Adipocyte (in vitro differentiated cells): ENCODE data around the gene CENPP.

Source experiments
- DNase-seq: peaks from one replicate; pipeline ENCODE4 v3.0.0-alpha.2; 2015; ENCODE audit warnings: low read depth
- H3K27me3 ChIP-seq: replicated peaks from 2 replicates; pipeline ENCODE4 v1.7.0; 2013; ENCODE audit warnings: mild to moderate bottlenecking, low read length, moderate library complexity; ENCODE audit not compliant: control insufficient read depth, insufficient read depth
- H3K36me3 ChIP-seq: 2 replicates; pipeline ENCODE4 v1.7.0; 2013; ENCODE audit warnings: low read length, mild to moderate bottlenecking, moderate library complexity; ENCODE audit not compliant: control insufficient read depth, insufficient read depth, severe bottlenecking
- H3K4me1 ChIP-seq: 2 replicates; pipeline ENCODE4 v1.7.0; 2013; ENCODE audit warnings: mild to moderate bottlenecking, low read length, moderate library complexity; ENCODE audit not compliant: control insufficient read depth, insufficient read depth
- H3K4me3 ChIP-seq: 2 replicates; pipeline ENCODE4 v1.7.0; 2013; ENCODE audit warnings: mild to moderate bottlenecking, low read length, moderate library complexity
- H3K9ac ChIP-seq: 2 replicates; pipeline ENCODE4 v1.7.0; 2013; ENCODE audit warnings: mild to moderate bottlenecking, low read length, moderate library complexity
- H3K9me3 ChIP-seq: 2 replicates; pipeline ENCODE4 v1.7.0; 2013; ENCODE audit warnings: mild to moderate bottlenecking, low read length, moderate library complexity; ENCODE audit not compliant: control insufficient read depth

Gene CENPP

GRCh38 chr9:92429836-92430235 is 104.1 kb downstream of the CENPP start:
- Histone ChIP-seq H3K4me1 (peaks cover 26% of the 10 kb centered on the region), H3K9me3 (no peaks in the 10 kb centered on the region), H3K36me3 (no peaks in the 10 kb centered on the region), H3K9ac (no peak overlapping the region), H3K27me3 (no peaks in the 10 kb centered on the region), H3K4me3 (no peak overlapping the region)
- DNase-seq: no peak

GRCh38 chr9:92432350-92432749 is 106.6 kb downstream of the CENPP start:
- DNase-seq: no peak
- peaks cover 10% of the 10 kb centered on the region for H3K4me1 ChIP-seq
- peak overlapping the region; percentile 67 for H3K9ac ChIP-seq
- no peaks in the 10 kb centered on the region for H3K9me3 ChIP-seq
- no peaks in the 10 kb centered on the region for H3K36me3 ChIP-seq
- H3K27me3 ChIP-seq: no peaks in the 10 kb centered on the region
- H3K4me3 ChIP-seq: peak overlapping the region; percentile 68

- no peaks in the 10 kb centered on the region for H3K27me3 ChIP-seq
- H3K36me3 ChIP-seq: no peaks in the 10 kb centered on the region
- no peaks in the 10 kb centered on the region for H3K9me3 ChIP-seq
- peak overlapping the region; percentile 68 for H3K4me3 ChIP-seq
- peak overlapping the region; percentile 67 for H3K9ac ChIP-seq
- DNase-seq: no peak
- peaks cover 10% of the 10 kb centered on the region for H3K4me1 ChIP-seq
These were observed 107.3 kb downstream of the CENPP start for GRCh38 chr9:92432972-92433548.

GRCh38 chr9:92435263-92435662 is 109.5 kb downstream of the CENPP start:
- no peak overlapping the region for H3K9ac ChIP-seq
- no peak for DNase-seq
- H3K36me3 ChIP-seq: no peaks in the 10 kb centered on the region
- no peak overlapping the region for H3K4me3 ChIP-seq
- peaks cover 18% of the 10 kb centered on the region for H3K4me1 ChIP-seq
- no peaks in the 10 kb centered on the region for H3K27me3 ChIP-seq
- H3K9me3 ChIP-seq: no peaks in the 10 kb centered on the region

- DNase-seq: peak; percentile 72
- peaks cover 9% of the 10 kb centered on the region for H3K4me1 ChIP-seq
- H3K9ac ChIP-seq: peak overlapping the region; percentile 51
- H3K27me3 ChIP-seq: no peaks in the 10 kb centered on the region
- no peaks in the 10 kb centered on the region for H3K36me3 ChIP-seq
- no peaks in the 10 kb centered on the region for H3K9me3 ChIP-seq
- H3K4me3 ChIP-seq: no peak overlapping the region
These were observed 113.3 kb downstream of the CENPP start for GRCh38 chr9:92438900-92439526.

- Histone ChIP-seq H3K4me1 (peaks cover 9% of the 10 kb centered on the region), H3K9ac (peak overlapping the region; percentile 51)
- DNase-seq: peak; percentile 75
These were observed 114.4 kb downstream of the CENPP start for GRCh38 chr9:92439921-92440750.

GRCh38 chr9:92440751-92441046 is 114.9 kb downstream of the CENPP start:
- H3K4me3 ChIP-seq: no peak overlapping the region
- peaks cover 9% of the 10 kb centered on the region for H3K4me1 ChIP-seq
- H3K27me3 ChIP-seq: no peaks in the 10 kb centered on the region
- H3K36me3 ChIP-seq: no peaks in the 10 kb centered on the region
- no peaks in the 10 kb centered on the region for H3K9me3 ChIP-seq
- no peak for DNase-seq
- H3K9ac ChIP-seq: no peak overlapping the region

More at GRCh38 chr9:92439921-92440750, 114.4 kb downstream of the CENPP start:
- Histone ChIP-seq H3K27me3 (no peaks in the 10 kb centered on the region), H3K4me3 (no peak overlapping the region), H3K36me3 (no peaks in the 10 kb centered on the region), H3K9me3 (no peaks in the 10 kb centered on the region)

- Histone ChIP-seq H3K9ac (no peak overlapping the region), H3K9me3 (no peaks in the 10 kb centered on the region), H3K4me1 (peaks cover 10% of the 10 kb centered on the region), H3K36me3 (no peaks in the 10 kb centered on the region), H3K4me3 (no peak overlapping the region), H3K27me3 (no peaks in the 10 kb centered on the region)
- no peak for DNase-seq
These were observed 119.1 kb downstream of the CENPP start for GRCh38 chr9:92444841-92445240.

GRCh38 chr9:92446536-92446935 is 120.8 kb downstream of the CENPP start:
- Histone ChIP-seq H3K9me3 (no peaks in the 10 kb centered on the region), H3K9ac (no peak overlapping the region), H3K27me3 (no peaks in the 10 kb centered on the region), H3K4me3 (no peak overlapping the region), H3K36me3 (no peaks in the 10 kb centered on the region), H3K4me1 (peaks cover 8% of the 10 kb centered on the region)
- DNase-seq: no peak

GRCh38 chr9:92455217-92455616 is 129.5 kb downstream of the CENPP start:
- H3K4me1 ChIP-seq: peaks cover 12% of the 10 kb centered on the region
- DNase-seq: peak; percentile 4
- H3K4me3 ChIP-seq: no peak overlapping the region
- H3K36me3 ChIP-seq: no peaks in the 10 kb centered on the region
- no peaks in the 10 kb centered on the region for H3K9me3 ChIP-seq
- H3K27me3 ChIP-seq: no peaks in the 10 kb centered on the region
- no peak overlapping the region for H3K9ac ChIP-seq

- H3K9ac ChIP-seq: peak overlapping the region; percentile 56
- no peak overlapping the region for H3K4me3 ChIP-seq
- no peaks in the 10 kb centered on the region for H3K9me3 ChIP-seq
- no peak for DNase-seq
- H3K36me3 ChIP-seq: no peaks in the 10 kb centered on the region
- no peaks in the 10 kb centered on the region for H3K27me3 ChIP-seq
- peaks cover 12% of the 10 kb centered on the region for H3K4me1 ChIP-seq
These were observed 131.8 kb downstream of the CENPP start for GRCh38 chr9:92457576-92457975.
